ENCODE measurements around the gene ARHGAP30.
"Not testable (repeated sequence)": the region's sequence is repeated elsewhere in the genome, so short reads cannot be mapped to it uniquely, and the experiment has no call there.

The ARHGAP30 gene, protein sequence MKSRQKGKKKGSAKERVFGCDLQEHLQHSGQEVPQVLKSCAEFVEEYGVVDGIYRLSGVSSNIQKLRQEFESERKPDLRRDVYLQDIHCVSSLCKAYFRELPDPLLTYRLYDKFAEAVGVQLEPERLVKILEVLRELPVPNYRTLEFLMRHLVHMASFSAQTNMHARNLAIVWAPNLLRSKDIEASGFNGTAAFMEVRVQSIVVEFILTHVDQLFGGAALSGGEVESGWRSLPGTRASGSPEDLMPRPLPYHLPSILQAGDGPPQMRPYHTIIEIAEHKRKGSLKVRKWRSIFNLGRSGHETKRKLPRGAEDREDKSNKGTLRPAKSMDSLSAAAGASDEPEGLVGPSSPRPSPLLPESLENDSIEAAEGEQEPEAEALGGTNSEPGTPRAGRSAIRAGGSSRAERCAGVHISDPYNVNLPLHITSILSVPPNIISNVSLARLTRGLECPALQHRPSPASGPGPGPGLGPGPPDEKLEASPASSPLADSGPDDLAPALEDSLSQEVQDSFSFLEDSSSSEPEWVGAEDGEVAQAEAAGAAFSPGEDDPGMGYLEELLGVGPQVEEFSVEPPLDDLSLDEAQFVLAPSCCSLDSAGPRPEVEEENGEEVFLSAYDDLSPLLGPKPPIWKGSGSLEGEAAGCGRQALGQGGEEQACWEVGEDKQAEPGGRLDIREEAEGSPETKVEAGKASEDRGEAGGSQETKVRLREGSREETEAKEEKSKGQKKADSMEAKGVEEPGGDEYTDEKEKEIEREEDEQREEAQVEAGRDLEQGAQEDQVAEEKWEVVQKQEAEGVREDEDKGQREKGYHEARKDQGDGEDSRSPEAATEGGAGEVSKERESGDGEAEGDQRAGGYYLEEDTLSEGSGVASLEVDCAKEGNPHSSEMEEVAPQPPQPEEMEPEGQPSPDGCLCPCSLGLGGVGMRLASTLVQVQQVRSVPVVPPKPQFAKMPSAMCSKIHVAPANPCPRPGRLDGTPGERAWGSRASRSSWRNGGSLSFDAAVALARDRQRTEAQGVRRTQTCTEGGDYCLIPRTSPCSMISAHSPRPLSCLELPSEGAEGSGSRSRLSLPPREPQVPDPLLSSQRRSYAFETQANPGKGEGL

GRCh38 chr1:161069731-161070270 is at the start of gene ARHGAP30:
Gene ARHGAP30 (minus strand): TSS chr1:161069891. CDS start chr1:161069624, 267 bp downstream.
- DNase-seq, result peak; percentile 77

GRCh38 chr1:161117759-161118581 is 48.3 kb upstream of the ARHGAP30 start, which contains the start of the genes NIT1 and PFDN2:
Gene NIT1 (plus strand): TSS chr1:161118105. CDS start chr1:161118177, 72 bp downstream.
Gene PFDN2 (minus strand): TSS chr1:161118037. CDS start chr1:161118026, 11 bp downstream.
- DNase-seq, result peak; percentile 87

DNA sequence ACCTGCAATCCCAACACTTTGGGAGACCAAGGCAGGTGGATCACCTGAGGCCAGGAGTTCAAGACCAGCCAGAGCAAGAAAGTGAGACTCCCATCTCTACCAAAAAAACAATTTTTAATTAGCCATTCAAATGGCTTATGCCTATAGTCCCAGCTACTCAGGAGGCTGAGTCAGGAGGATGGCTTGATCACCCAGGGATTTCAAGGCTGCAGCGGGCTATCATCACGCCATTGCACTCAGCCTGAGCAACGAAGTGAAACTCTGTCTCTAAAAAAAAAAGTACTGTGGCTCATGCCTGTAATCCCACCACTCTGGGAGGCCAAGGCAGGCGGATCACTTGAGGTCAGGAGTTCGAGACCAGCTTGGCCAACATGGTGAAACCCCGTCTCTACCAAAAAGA is 46.3 kb upstream of the ARHGAP30 start:
- DNase-seq, result not testable (repeated sequence)

DNA sequence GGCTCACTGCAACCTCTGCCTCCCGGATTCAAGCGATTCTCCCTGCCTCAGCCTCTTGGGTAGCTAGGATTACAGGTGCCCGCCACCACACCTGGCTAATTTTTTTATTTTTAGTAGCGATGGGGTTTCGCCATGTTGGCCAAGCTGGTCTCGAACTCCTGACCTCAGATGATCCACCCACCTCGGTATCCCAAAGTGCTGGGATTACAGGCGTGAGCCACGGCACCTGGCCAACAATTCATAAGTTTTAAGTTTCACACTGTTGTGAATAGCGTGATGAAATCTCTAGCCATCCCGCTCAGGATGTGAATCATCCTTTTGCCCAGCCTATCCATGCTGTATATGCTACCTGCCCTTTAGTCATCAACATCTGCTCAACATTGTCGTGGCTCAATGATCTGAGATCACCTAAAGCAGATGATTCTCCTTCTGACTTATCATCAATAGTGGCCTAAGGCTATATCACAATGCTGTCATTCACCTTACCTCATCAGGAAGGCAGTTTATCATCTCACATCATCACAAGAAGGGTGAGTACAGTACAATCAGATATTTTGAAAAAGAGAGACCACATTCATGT is 45.5 kb upstream of the ARHGAP30 start:
- no peak for DNase-seq

DNA sequence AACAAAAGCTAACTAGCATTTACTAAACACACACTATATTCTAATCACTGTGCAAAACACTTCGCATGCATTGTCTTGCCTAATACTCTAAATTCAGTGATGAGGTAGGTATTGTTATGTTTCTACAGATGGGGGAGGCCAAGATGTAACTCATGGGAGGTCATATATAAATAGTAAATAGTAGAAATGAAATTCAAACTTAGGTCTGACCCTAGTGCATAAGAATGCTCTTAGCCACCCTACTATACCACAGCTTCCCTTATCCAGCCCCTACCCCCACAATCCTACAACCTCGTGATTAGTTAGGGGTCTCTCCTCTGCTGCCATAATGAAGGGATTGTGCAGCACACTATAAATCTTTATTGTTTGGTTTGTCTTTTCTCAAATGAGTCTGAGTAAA is 44.9 kb upstream of the ARHGAP30 start:
- no peak for DNase-seq

DNA sequence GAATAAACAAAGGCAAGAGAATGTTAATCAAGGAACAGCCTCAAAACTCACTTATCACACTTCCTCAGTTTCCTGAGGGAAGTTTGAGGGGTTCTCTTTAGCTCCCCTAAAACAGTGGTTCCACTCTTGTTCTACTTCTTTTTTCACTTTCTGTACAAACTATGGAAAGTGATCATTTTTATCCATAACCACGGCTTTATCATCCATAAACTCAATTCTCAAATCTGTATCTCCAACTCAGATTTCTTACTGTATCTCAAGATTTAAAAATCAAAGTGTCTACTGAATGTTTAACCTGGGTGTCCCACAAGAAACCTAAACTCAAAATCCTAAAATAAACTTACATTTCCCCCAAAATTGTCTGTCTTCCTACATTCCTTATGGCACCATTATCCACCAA is 44.2 kb upstream of the ARHGAP30 start:
- no peak for DNase-seq

DNA sequence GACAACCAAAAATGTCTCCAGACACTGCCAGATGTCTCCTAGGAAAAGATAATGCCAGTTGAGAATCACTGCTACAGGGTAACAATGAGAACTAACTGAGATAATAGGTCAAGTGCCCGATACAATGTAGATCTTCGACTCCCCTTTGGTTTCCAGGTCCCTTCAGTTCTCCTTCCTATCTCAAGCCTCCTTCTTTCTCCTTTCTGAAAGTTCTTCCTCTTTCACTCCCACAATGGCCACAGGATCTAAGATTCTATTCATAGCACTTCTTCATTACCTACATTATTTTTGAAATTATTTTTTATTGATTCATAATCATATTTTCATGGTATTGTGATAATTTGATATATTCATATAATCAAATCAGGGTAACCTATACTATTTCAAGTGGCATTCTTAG is 41.8 kb upstream of the ARHGAP30 start:
- no peak for DNase-seq

- no peak for DNase-seq
Observed at GRCh38 chr1:161111117-161111516, 41.4 kb upstream of the ARHGAP30 start.

GRCh38 chr1:161106431-161106830 is 36.7 kb upstream of the ARHGAP30 start:
- DNase-seq, result no peak

- no peak for DNase-seq
Observed at GRCh38 chr1:161100556-161100955, 30.9 kb upstream of the ARHGAP30 start.

DNA sequence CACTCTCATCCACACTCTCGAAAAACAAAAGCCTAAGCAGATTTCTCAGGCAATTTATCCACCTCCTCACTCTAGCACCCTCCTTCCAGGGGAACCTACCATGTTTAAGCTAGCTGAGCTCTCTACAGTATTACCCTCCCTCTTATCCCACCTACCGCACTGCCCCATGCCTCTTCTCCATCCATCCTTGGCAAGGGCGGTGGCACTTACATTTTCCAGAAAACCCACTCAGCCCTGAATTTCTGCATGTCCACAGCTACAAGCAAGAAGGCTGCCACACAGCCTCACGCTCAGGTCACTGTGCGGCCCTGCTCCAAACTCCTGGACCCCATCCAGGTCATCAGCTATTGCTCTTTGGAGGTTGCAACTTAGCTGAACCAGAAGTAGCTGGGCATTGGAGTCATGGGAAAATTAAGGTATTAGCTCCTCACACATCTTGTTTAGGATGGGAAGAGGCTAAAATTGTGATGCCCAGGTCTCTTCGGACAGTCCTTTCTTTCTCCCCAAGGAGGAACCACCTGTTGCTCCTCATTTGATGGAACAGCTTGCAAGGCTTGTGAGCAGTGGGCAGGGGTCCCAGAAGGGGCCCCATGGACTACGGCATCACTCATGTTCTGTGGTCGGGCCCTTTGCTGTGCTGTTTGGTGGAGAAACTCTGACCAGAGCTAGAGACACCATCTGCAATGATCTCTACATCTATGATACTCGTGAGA is 29.6 kb upstream of the ARHGAP30 start:
- no peak for DNase-seq

- peak; percentile 64 for DNase-seq
Observed at GRCh38 chr1:161098210-161099068, 28.7 kb upstream of the ARHGAP30 start, which contains the start of gene KLHDC9. Gene KLHDC9 (plus strand): TSS chr1:161098361. CDS start chr1:161098536, 175 bp downstream.

DNA sequence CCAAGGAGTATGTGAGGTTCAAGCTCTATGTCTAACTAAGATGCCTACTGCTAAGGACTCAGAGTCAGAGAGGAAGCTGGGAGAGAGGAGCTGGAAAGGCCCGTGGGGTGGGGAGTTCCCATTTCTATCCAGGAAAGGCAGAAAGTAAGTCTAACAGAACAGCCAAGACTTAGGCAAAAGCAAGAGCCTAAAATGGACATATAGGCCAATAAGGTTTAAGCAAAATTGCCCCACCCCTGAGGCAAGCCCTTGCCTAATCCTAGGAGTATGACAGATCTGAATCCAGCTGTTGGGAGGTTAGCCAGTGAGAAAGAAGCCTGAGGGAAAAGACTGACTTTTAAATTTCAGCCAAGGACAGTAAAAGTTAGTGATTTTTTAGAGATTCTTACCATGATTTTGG is 26.8 kb upstream of the ARHGAP30 start:
- DNase-seq, result no peak

DNA sequence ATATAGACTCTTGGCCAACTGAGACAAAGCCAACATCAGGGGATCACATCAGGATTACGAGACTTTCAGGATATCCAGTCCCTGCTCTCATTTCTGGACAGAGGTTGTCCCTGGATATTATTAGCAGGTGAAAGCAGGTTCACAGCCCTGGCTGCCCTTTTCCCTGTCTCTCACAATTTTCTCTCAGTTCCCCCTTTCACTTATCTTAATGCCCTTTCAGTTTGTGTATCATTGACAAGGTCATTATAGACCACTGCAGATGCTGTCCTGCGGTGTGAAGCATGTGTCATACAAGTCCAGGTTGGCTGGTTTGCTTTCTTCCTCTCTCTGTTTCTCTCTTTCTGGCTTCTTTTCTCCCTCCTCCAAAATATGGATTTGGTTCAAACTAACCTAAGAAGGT is 26.3 kb upstream of the ARHGAP30 start:
- no peak for DNase-seq

DNA sequence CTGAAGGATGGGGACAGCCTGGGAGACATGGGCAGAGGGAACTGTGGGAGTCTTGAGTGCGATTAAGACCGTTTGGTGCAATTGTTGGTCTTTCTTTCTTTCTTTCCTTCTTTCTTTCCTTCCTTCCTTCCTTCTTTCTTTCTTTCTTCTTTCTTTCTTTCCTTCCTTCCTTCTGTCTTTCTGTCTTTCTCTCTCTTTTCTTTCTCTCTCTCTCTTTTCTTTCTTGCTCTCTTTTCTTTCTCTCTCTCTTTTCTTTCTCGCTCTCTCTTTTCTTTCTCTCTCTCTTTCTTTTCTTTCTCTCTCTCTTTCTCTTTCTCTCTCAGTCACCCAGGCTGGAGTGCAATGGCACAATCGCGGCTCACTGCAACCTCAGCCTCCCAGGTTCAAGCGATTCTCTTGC is 25.5 kb upstream of the ARHGAP30 start:
- no peak for DNase-seq

GRCh38 chr1:161094481-161094880 is 24.8 kb upstream of the ARHGAP30 start:
- no peak for DNase-seq

GRCh38 chr1:161092621-161093028 is 22.9 kb upstream of the ARHGAP30 start:
- DNase-seq, result no peak

DNA sequence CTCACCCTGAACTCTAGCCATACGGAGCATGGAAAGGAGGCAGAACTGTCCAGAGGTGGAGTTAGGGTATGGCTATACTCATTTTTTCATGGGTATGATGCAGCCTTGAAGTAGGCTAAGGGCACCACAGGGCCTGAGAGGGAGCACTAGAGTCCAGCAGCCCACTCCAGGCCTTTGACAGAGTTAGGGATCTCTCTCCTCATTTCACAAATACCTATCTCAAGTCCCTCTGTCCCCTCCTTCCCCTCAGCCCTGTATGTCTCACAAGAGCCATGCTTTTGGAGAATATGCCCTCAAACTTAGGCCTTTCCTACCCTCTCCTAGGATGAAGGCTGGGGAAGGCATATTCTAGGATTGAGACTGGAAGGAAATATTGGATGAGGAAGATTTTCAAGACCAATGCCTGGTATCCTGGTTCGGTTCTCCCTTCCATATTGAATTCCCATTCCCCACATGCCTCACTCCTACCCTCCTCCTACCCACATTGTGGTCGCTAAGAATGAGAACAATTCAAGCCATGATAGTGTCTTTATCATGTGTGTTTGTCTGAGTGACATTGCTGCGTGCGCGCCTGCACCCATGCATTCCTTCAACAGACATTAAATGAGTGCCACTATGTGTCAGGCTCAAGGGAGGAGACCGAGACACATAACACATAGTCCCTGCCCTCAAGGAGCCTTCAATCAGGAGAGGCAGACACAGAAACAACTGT is 22.3 kb upstream of the ARHGAP30 start:
- no peak for DNase-seq

DNA sequence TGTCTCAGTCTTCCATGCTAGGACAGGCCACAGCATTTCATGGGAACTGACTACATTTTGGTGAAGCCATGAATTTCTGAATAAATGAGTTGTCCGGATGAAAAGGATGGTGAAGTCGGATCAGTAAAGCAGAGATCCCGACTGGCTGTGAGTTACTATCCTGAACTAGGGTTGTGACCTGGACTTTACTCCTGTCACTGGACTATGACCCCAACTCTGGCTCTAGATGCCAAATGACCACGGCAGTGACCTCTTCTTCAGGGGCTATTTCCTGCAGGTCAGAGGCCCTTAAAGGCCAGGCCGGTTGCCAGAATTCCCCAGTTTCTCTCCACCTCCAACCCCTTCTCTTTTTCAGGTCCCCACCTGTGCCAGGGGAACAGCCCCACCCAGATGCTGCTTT is 21.4 kb upstream of the ARHGAP30 start:
- no peak for DNase-seq

Data from activated T-cell treated with anti-CD3 and anti-CD28 coated beads, Interleukin-2, amount 50 U/mL, for 1 hour (primary cell).